ENCODE measurements around the gene LBHD2. TPM values are rescaled to one million over a fixed set of nuclear protein-coding genes. Genes with fewer than 3 reads are reported as not detected.

Gene LBHD2
- total RNA-seq, 1 donor from 2014 or later: not detected

GRCh38 chr14:103102689-103103260, 18.8 kb downstream of the LBHD2 start:
- Mint-ChIP-seq H3K36me3 (no peaks in the 10 kb centered on the region), H3K27me3 (peaks cover 9% of the 10 kb centered on the region), H3K4me3 (no peak overlapping the region), H3K27ac (no peak overlapping the region), H3K4me1 (ENCODE audit: unreplicated experiment) (peaks cover 13% of the 10 kb centered on the region), H3K9me3 (no peaks in the 10 kb centered on the region)
- no peak for DNase-seq (ENCODE audit: extremely low spot score, unreplicated experiment)
- no peak for TF ChIP-seq CTCF (conservative IDR thresholded peaks at IDR 0.05)

GRCh38 chr14:103103461-103104388, 19.7 kb downstream of the LBHD2 start:
- Mint-ChIP-seq H3K9me3 (no peaks in the 10 kb centered on the region), H3K4me3 (peak overlapping the region; percentile 28), H3K36me3 (no peaks in the 10 kb centered on the region), H3K4me1 (ENCODE audit: unreplicated experiment) (peaks cover 13% of the 10 kb centered on the region), H3K27ac (no peak overlapping the region), H3K27me3 (peaks cover 9% of the 10 kb centered on the region)
- no peak for DNase-seq (ENCODE audit: extremely low spot score, unreplicated experiment)
- TF ChIP-seq CTCF (conservative IDR thresholded peaks at IDR 0.05): peak; percentile 42

GRCh38 chr14:103104389-103104653, 20.3 kb downstream of the LBHD2 start:
- Mint-ChIP-seq H3K9me3 (no peaks in the 10 kb centered on the region), H3K4me3 (no peak overlapping the region), H3K27me3 (peaks cover 9% of the 10 kb centered on the region), H3K4me1 (ENCODE audit: unreplicated experiment) (peaks cover 13% of the 10 kb centered on the region), H3K36me3 (no peaks in the 10 kb centered on the region), H3K27ac (no peak overlapping the region)
- no peak for TF ChIP-seq CTCF (conservative IDR thresholded peaks at IDR 0.05)
- no peak for DNase-seq (ENCODE audit: extremely low spot score, unreplicated experiment)

- H3K27me3 Mint-ChIP-seq: peaks cover 9% of the 10 kb centered on the region
- peaks cover 13% of the 10 kb centered on the region for H3K4me1 Mint-ChIP-seq (ENCODE audit: unreplicated experiment)
- H3K36me3 Mint-ChIP-seq: no peaks in the 10 kb centered on the region
- no peaks in the 10 kb centered on the region for H3K9me3 Mint-ChIP-seq
- TF ChIP-seq CTCF (conservative IDR thresholded peaks at IDR 0.05): peak; percentile 98
- H3K4me3 Mint-ChIP-seq: peak overlapping the region; percentile 69
- DNase-seq (ENCODE audit: extremely low spot score, unreplicated experiment): no peak
- peak overlapping the region; percentile 69 for H3K27ac Mint-ChIP-seq
These were observed 20.8 kb downstream of the LBHD2 start for GRCh38 chr14:103104654-103105452.

GRCh38 chr14:103105580-103106150, 21.7 kb downstream of the LBHD2 start:
- H3K9me3 Mint-ChIP-seq: no peaks in the 10 kb centered on the region
- no peak overlapping the region for H3K4me3 Mint-ChIP-seq
- no peaks in the 10 kb centered on the region for H3K36me3 Mint-ChIP-seq
- no peak overlapping the region for H3K27ac Mint-ChIP-seq
- H3K4me1 Mint-ChIP-seq (ENCODE audit: unreplicated experiment): peaks cover 16% of the 10 kb centered on the region
- H3K27me3 Mint-ChIP-seq: peaks cover 9% of the 10 kb centered on the region
- TF ChIP-seq CTCF (conservative IDR thresholded peaks at IDR 0.05): no peak
- no peak for DNase-seq (ENCODE audit: extremely low spot score, unreplicated experiment)

All from type B pancreatic cell (in vitro differentiated cells).